ENCODE results near the gene JPH2. TPM values are rescaled to one million over a fixed set of nuclear protein-coding genes. Genes with fewer than 3 reads are reported as not detected.

JPH2 gene
- total and polyA plus RNA-seq, 2 experiments from 2014 or later, result 0.16 to 1.1 TPM

DNA sequence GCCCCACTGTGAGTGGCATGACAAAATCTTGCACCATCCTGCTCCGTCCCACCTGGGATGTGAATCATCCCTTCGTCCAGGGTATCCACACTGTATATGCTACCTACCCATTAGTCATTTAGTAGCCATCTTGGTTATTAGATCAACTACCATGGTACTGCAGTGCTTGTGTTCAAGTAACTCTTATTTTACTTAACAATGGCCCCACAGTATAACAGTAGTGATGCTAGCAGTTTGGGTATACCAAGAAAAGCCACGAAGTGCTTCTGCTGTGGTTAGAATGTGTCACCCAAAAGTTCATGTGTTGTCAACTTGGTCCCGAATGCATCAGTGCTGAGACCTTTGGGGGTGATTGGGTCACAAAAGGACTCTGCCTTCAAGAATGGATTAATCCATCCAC lies 11.9 kb upstream of the JPH2 start (continued):
- TF ChIP-seq POLR2AphosphoS5 (IDR thresholded peaks at IDR 0.05; ENCODE audit: low read depth) (no peak), CREB1 (CRISPR knock-in tag; IDR thresholded peaks at IDR 0.05; ENCODE audit: low read depth) (no peak), ZNF331 (CRISPR knock-in tag; IDR thresholded peaks at IDR 0.05; ENCODE audit: low read depth) (no peak), JUNB (IDR thresholded peaks at IDR 0.05; ENCODE audit: unreplicated experiment) (no peak), STAT1 (IDR thresholded peaks at IDR 0.05; ENCODE audit: unreplicated experiment) (no peak), EZH2phosphoT487 (IDR thresholded peaks at IDR 0.05; ENCODE audit: unreplicated experiment) (no peak)

DNA sequence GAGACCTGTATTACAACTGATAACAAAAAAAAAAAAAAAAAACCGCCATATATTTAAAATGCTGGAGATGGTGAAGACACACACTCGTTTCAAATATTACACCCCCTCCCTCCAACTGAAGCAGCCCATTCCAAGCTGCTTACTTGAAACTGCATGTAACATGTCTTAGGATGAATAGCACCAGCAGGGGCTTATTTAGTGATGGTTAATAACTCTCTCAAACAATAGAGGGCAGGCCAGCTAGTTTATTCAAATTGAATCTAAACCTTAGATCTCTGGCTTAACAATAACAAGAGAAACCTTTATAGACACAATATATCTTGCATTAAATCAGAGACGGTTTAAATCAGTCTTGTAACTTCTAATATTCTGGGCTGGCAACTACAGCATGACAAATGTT lies 9.3 kb upstream of the JPH2 start:
- Histone ChIP-seq H3K27ac (ENCODE audit: low read depth) (no peak overlapping the region), H3K4me2 (no peak overlapping the region), H3K79me2 (replicated peaks; ENCODE audit: insufficient read depth) (peaks cover 12% of the 10 kb centered on the region), H2AFZ (no peak overlapping the region), H3K9me2 (ENCODE audit: insufficient read depth) (no peaks in the 10 kb centered on the region), H3F3A (replicated peaks; ENCODE audit: low read depth) (no peaks in the 10 kb centered on the region), H3K27me3 (ENCODE audit: insufficient read depth) (no peaks in the 10 kb centered on the region), H3K36me3 (ENCODE audit: insufficient read depth) (peaks cover 28% of the 10 kb centered on the region; the same call in 1 of the 2 replicates), H3K4me1 (ENCODE audit: insufficient read depth) (no peaks in the 10 kb centered on the region), H3K4me3 (no peak overlapping the region), H4K20me1 (replicated peaks; ENCODE audit: insufficient read depth) (peaks cover 22% of the 10 kb centered on the region)
- Mint-ChIP-seq H3K27ac (no peak overlapping the region), H3K9me3 (no peaks in the 10 kb centered on the region), H3K36me3 (ENCODE audit: low read depth) (peaks cover 42% of the 10 kb centered on the region), H3K4me1 (no peaks in the 10 kb centered on the region), H3K27me3 (ENCODE audit: insufficient read depth, low read depth, poor library complexity) (peaks cover 3% of the 10 kb centered on the region), H3K4me3 (no peak overlapping the region)
- no peak for DNase-seq (ENCODE audit: low spot score)
- TF ChIP-seq JUNB (IDR thresholded peaks at IDR 0.05; ENCODE audit: unreplicated experiment), result no peak
- no peak for TF ChIP-seq STAT1 (IDR thresholded peaks at IDR 0.05; ENCODE audit: unreplicated experiment)
- TF ChIP-seq, protein P1, sequence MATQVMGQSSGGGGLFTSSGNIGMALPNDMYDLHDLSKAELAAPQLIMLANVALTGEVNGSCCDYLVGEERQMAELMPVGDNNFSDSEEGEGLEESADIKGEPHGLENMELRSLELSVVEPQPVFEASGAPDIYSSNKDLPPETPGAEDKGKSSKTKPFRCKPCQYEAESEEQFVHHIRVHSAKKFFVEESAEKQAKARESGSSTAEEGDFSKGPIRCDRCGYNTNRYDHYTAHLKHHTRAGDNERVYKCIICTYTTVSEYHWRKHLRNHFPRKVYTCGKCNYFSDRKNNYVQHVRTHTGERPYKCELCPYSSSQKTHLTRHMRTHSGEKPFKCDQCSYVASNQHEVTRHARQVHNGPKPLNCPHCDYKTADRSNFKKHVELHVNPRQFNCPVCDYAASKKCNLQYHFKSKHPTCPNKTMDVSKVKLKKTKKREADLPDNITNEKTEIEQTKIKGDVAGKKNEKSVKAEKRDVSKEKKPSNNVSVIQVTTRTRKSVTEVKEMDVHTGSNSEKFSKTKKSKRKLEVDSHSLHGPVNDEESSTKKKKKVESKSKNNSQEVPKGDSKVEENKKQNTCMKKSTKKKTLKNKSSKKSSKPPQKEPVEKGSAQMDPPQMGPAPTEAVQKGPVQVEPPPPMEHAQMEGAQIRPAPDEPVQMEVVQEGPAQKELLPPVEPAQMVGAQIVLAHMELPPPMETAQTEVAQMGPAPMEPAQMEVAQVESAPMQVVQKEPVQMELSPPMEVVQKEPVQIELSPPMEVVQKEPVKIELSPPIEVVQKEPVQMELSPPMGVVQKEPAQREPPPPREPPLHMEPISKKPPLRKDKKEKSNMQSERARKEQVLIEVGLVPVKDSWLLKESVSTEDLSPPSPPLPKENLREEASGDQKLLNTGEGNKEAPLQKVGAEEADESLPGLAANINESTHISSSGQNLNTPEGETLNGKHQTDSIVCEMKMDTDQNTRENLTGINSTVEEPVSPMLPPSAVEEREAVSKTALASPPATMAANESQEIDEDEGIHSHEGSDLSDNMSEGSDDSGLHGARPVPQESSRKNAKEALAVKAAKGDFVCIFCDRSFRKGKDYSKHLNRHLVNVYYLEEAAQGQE (IDR thresholded peaks at IDR 0.05; ENCODE audit: unreplicated experiment), result no peak
- no peak for TF ChIP-seq NANOG (IDR thresholded peaks at IDR 0.05; ENCODE audit: borderline replicate concordance)
- TF ChIP-seq, protein P2, sequence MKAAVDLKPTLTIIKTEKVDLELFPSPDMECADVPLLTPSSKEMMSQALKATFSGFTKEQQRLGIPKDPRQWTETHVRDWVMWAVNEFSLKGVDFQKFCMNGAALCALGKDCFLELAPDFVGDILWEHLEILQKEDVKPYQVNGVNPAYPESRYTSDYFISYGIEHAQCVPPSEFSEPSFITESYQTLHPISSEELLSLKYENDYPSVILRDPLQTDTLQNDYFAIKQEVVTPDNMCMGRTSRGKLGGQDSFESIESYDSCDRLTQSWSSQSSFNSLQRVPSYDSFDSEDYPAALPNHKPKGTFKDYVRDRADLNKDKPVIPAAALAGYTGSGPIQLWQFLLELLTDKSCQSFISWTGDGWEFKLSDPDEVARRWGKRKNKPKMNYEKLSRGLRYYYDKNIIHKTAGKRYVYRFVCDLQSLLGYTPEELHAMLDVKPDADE (IDR thresholded peaks at IDR 0.05), result no peak
- TF ChIP-seq ZNF114 (CRISPR knock-in tag; IDR thresholded peaks at IDR 0.05), result no peak
- TF ChIP-seq POLR2AphosphoS5 (IDR thresholded peaks at IDR 0.05; ENCODE audit: low read depth), result no peak
- TF ChIP-seq ZNF331 (CRISPR knock-in tag; IDR thresholded peaks at IDR 0.05; ENCODE audit: low read depth), result no peak
- TF ChIP-seq, protein P3, sequence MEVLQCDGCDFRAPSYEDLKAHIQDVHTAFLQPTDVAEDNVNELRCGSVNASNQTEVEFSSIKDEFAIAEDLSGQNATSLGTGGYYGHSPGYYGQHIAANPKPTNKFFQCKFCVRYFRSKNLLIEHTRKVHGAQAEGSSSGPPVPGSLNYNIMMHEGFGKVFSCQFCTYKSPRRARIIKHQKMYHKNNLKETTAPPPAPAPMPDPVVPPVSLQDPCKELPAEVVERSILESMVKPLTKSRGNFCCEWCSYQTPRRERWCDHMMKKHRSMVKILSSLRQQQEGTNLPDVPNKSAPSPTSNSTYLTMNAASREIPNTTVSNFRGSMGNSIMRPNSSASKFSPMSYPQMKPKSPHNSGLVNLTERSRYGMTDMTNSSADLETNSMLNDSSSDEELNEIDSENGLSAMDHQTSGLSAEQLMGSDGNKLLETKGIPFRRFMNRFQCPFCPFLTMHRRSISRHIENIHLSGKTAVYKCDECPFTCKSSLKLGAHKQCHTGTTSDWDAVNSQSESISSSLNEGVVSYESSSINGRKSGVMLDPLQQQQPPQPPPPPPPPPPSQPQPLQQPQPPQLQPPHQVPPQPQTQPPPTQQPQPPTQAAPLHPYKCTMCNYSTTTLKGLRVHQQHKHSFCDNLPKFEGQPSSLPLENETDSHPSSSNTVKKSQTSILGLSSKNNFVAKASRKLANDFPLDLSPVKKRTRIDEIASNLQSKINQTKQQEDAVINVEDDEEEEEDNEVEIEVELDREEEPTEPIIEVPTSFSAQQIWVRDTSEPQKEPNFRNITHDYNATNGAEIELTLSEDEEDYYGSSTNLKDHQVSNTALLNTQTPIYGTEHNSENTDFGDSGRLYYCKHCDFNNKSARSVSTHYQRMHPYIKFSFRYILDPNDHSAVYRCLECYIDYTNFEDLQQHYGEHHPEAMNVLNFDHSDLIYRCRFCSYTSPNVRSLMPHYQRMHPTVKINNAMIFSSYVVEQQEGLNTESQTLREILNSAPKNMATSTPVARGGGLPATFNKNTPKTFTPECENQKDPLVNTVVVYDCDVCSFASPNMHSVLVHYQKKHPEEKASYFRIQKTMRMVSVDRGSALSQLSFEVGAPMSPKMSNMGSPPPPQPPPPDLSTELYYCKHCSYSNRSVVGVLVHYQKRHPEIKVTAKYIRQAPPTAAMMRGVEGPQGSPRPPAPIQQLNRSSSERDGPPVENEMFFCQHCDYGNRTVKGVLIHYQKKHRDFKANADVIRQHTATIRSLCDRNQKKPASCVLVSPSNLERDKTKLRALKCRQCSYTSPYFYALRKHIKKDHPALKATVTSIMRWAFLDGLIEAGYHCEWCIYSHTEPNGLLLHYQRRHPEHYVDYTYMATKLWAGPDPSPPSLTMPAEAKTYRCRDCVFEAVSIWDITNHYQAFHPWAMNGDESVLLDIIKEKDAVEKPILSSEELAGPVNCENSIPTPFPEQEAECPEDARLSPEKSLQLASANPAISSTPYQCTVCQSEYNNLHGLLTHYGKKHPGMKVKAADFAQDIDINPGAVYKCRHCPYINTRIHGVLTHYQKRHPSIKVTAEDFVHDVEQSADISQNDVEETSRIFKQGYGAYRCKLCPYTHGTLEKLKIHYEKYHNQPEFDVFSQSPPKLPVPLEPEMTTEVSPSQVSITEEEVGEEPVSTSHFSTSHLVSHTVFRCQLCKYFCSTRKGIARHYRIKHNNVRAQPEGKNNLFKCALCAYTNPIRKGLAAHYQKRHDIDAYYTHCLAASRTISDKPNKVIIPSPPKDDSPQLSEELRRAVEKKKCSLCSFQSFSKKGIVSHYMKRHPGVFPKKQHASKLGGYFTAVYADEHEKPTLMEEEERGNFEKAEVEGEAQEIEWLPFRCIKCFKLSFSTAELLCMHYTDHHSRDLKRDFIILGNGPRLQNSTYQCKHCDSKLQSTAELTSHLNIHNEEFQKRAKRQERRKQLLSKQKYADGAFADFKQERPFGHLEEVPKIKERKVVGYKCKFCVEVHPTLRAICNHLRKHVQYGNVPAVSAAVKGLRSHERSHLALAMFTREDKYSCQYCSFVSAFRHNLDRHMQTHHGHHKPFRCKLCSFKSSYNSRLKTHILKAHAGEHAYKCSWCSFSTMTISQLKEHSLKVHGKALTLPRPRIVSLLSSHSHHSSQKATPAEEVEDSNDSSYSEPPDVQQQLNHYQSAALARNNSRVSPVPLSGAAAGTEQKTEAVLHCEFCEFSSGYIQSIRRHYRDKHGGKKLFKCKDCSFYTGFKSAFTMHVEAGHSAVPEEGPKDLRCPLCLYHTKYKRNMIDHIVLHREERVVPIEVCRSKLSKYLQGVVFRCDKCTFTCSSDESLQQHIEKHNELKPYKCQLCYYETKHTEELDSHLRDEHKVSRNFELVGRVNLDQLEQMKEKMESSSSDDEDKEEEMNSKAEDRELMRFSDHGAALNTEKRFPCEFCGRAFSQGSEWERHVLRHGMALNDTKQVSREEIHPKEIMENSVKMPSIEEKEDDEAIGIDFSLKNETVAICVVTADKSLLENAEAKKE (CRISPR knock-in tag; IDR thresholded peaks at IDR 0.05), result no peak
- TF ChIP-seq EZH2 (IDR thresholded peaks at IDR 0.05; ENCODE audit: low read depth, unreplicated experiment), result no peak
- no peak for TF ChIP-seq EZH2phosphoT487 (IDR thresholded peaks at IDR 0.05; ENCODE audit: unreplicated experiment)
- TF ChIP-seq CREB1 (CRISPR knock-in tag; IDR thresholded peaks at IDR 0.05; ENCODE audit: low read depth), result no peak
- TF ChIP-seq, protein P4, sequence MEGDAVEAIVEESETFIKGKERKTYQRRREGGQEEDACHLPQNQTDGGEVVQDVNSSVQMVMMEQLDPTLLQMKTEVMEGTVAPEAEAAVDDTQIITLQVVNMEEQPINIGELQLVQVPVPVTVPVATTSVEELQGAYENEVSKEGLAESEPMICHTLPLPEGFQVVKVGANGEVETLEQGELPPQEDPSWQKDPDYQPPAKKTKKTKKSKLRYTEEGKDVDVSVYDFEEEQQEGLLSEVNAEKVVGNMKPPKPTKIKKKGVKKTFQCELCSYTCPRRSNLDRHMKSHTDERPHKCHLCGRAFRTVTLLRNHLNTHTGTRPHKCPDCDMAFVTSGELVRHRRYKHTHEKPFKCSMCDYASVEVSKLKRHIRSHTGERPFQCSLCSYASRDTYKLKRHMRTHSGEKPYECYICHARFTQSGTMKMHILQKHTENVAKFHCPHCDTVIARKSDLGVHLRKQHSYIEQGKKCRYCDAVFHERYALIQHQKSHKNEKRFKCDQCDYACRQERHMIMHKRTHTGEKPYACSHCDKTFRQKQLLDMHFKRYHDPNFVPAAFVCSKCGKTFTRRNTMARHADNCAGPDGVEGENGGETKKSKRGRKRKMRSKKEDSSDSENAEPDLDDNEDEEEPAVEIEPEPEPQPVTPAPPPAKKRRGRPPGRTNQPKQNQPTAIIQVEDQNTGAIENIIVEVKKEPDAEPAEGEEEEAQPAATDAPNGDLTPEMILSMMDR (conservative IDR thresholded peaks at IDR 0.05; ENCODE audit: low read depth in 2 of 2), result no peak
- ATAC-seq, result no peak

Measured in GM23338 (cell line).